HG02759 (cell line): ENCODE measurements around the gene LPIN2.

ENCODE experiments used
- ATAC-seq: cut with Tn5 transposase; IDR thresholded peaks from one replicate; pipeline ENCODE4 v1.9.1; 2021; ENCODE audit warnings: mild to moderate bottlenecking, moderate library complexity; ENCODE audit not compliant: unreplicated experiment

LPIN2 gene

GRCh38 chr18:2984091-2984490 is 28.9 kb downstream of the LPIN2 start:
- ATAC-seq, result no peak

GRCh38 chr18:2983296-2983695 is 29.6 kb downstream of the LPIN2 start:
- no peak for ATAC-seq

GRCh38 chr18:2982452-2983269 is 30.3 kb downstream of the LPIN2 start:
- no peak for ATAC-seq

- no peak for ATAC-seq
These were observed 30.9 kb downstream of the LPIN2 start for GRCh38 chr18:2982022-2982421.

- no peak for ATAC-seq
These were observed 31.7 kb downstream of the LPIN2 start for GRCh38 chr18:2981212-2981728.

- peak; percentile 32 for ATAC-seq
These were observed 32.8 kb downstream of the LPIN2 start for GRCh38 chr18:2979871-2980790.

- no peak for ATAC-seq
These were observed 33.8 kb downstream of the LPIN2 start for GRCh38 chr18:2979129-2979528.

GRCh38 chr18:2978661-2979106 is 34.3 kb downstream of the LPIN2 start:
- ATAC-seq, result peak; percentile 18

GRCh38 chr18:2978208-2978607 is 34.7 kb downstream of the LPIN2 start:
- ATAC-seq, result peak; percentile 51

GRCh38 chr18:2976218-2977132 is 36.5 kb downstream of the LPIN2 start:
- ATAC-seq, result no peak

- ATAC-seq, result no peak
These were observed 38.2 kb downstream of the LPIN2 start for GRCh38 chr18:2974731-2975130.

- ATAC-seq, result peak; percentile 88
These were observed 41.0 kb downstream of the LPIN2 start for GRCh38 chr18:2971741-2972552.

GRCh38 chr18:2970772-2971659 is 41.9 kb downstream of the LPIN2 start:
- ATAC-seq, result peak; percentile 26

- no peak for ATAC-seq
These were observed 42.6 kb downstream of the LPIN2 start for GRCh38 chr18:2970344-2970743.

GRCh38 chr18:2969695-2970094 is 43.2 kb downstream of the LPIN2 start:
- ATAC-seq, result no peak

GRCh38 chr18:2968606-2969005 is 44.3 kb downstream of the LPIN2 start:
- no peak for ATAC-seq

- ATAC-seq, result no peak
These were observed 45.1 kb downstream of the LPIN2 start for GRCh38 chr18:2967820-2968219.

GRCh38 chr18:2967357-2967756 is 45.6 kb downstream of the LPIN2 start:
- ATAC-seq, result no peak

GRCh38 chr18:2966560-2966959 is 46.4 kb downstream of the LPIN2 start:
- ATAC-seq, result no peak
